Esophagus muscularis mucosa (tissue), 4 donors: Measurements from ENCODE around the gene TADA2B.

Experiments used
- EP300 ChIP-seq: sonication (generic); formaldehyde crosslinking; IDR thresholded peaks from one replicate; pipeline ENCODE4 v1.6.1; 2017; ENCODE audit warnings: antibody characterized with exemption
- POLR2A ChIP-seq: fragments of 450-650 bp; IDR thresholded peaks from one replicate; pipeline ENCODE4 v1.6.1; 2017; ENCODE audit warnings: antibody characterized with exemption, moderate library complexity, mild to moderate bottlenecking, low read depth
- POLR2AphosphoS5 ChIP-seq, 2 donors: sonication (generic); formaldehyde crosslinking; IDR thresholded peaks; one replicate each; pipeline ENCODE4 v1.6.1; 2017; ENCODE audit warnings: antibody characterized with exemption in 2 of 2
- TF ChIP-seq, protein P1 (sequence below), 3 experiments: fragments of 200-600 bp in 2 of 3; fragments of 450-650 bp in 1 of 3; sonication (generic) in 2 of 3; IDR thresholded peaks; one replicate each; pipeline ENCODE4 v1.5.1; 2017 to 2019; ENCODE audit warnings: antibody characterized with exemption in 3 of 3, mild to moderate bottlenecking in 2 of 3, moderate library complexity in 1 of 3

DNA sequence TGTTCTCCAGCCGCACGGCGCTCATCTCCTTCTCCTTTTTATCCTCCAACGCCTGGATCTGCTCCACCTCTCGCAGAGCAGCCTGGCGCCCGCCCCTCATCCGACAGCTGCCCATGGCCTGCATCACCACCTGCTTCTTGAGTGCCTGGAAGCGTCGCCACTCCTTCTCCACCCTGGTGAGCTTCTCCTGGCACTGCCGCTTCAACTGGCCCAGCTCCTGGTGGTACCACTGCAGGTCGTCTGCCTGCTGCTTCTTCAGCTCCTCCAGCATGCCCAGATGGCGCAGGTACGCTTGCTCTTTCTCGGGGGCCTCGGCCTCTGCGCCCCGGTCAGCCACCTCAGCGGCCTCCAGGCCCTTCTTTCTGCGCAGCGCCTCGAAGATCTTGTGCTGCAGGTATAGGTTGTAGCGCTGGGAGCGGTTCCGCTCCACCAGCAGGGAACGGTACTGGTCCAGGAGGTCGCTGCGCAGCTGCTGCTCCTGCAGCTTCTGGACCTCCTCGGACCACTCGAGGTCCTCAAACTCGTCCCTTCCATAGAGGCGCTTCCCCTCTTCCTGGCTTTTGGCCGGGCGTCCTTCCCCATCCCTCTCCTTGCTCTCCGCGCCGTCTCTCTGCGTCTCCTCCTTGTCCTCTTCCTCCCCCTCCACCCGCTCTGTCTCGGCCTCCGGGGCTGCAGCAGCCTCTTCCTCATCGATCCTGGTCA lies 1.2 kb upstream of the TADA2B start:
- TF ChIP-seq, protein P1, sequence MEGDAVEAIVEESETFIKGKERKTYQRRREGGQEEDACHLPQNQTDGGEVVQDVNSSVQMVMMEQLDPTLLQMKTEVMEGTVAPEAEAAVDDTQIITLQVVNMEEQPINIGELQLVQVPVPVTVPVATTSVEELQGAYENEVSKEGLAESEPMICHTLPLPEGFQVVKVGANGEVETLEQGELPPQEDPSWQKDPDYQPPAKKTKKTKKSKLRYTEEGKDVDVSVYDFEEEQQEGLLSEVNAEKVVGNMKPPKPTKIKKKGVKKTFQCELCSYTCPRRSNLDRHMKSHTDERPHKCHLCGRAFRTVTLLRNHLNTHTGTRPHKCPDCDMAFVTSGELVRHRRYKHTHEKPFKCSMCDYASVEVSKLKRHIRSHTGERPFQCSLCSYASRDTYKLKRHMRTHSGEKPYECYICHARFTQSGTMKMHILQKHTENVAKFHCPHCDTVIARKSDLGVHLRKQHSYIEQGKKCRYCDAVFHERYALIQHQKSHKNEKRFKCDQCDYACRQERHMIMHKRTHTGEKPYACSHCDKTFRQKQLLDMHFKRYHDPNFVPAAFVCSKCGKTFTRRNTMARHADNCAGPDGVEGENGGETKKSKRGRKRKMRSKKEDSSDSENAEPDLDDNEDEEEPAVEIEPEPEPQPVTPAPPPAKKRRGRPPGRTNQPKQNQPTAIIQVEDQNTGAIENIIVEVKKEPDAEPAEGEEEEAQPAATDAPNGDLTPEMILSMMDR (IDR thresholded peaks at IDR 0.05) = no peak
- TF ChIP-seq POLR2AphosphoS5 (IDR thresholded peaks at IDR 0.05) = no peak
- TF ChIP-seq POLR2A = no peak
- TF ChIP-seq EP300 = no peak
